Astrocyte (in vitro differentiated cells and primary cell): ENCODE results near the gene GPR180. TPM values are rescaled to one million over a fixed set of nuclear protein-coding genes. Genes with fewer than 3 reads are reported as not detected.

ENCODE experiments used
- DNase-seq: peaks from one replicate; pipeline ENCODE4 v3.0.0-alpha.2; 2010; ENCODE audit warnings: low read depth
- FAIRE-seq: peaks from 2 replicates; lab custom pipeline; 2011; peaks lifted over from hg19 to GRCh38; lab: Jason Lieb, UNC
- H2AFZ ChIP-seq: 2 replicates; pipeline ENCODE4 v1.6.0; 2012; ENCODE audit warnings: low read depth, low read length, inconsistent platforms
- H3K27ac ChIP-seq: 2 replicates; pipeline ENCODE4 v1.5.1; 2011; ENCODE audit warnings: low read depth, low read length, inconsistent platforms
- H3K27me3 ChIP-seq: 2 replicates; pipeline ENCODE4 v1.6.0; 2011; ENCODE audit warnings: low read length, inconsistent platforms; ENCODE audit not compliant: insufficient read depth
- H3K36me3 ChIP-seq: 2 replicates; pipeline ENCODE4 v1.5.1; 2011; ENCODE audit warnings: low read length, inconsistent platforms; ENCODE audit not compliant: insufficient read depth
- H3K4me1 ChIP-seq: 2 replicates; pipeline ENCODE4 v1.5.1; 2011; ENCODE audit warnings: low read length, inconsistent platforms; ENCODE audit not compliant: insufficient read depth
- H3K4me2 ChIP-seq: 2 replicates; pipeline ENCODE4 v1.6.0; 2012; ENCODE audit warnings: low read length, inconsistent platforms
- H3K4me3 ChIP-seq: 2 replicates; pipeline ENCODE4 v1.5.1; 2011; ENCODE audit warnings: low read depth, mild to moderate bottlenecking, low read length, inconsistent platforms; ENCODE audit not compliant: insufficient read depth
- H3K79me2 ChIP-seq: 2 replicates; pipeline ENCODE4 v1.6.0; 2012; ENCODE audit warnings: mild to moderate bottlenecking, low read length, inconsistent platforms; ENCODE audit not compliant: insufficient read depth
- H3K9ac ChIP-seq: 2 replicates; pipeline ENCODE4 v1.6.0; 2012; ENCODE audit warnings: mild to moderate bottlenecking, low read length, inconsistent platforms
- H3K9me3 ChIP-seq: 2 replicates; pipeline ENCODE4 v1.5.1; 2012; ENCODE audit warnings: low read depth, mild to moderate bottlenecking, low read length, inconsistent platforms; ENCODE audit not compliant: insufficient read depth
- H4K20me1 ChIP-seq: 2 replicates; pipeline ENCODE4 v1.6.0; 2012; ENCODE audit warnings: low read length, inconsistent platforms; ENCODE audit not compliant: insufficient read depth
- H3K27ac Mint-ChIP-seq: one replicate; pipeline ENCODE4 v1.8.0; 2021; ENCODE audit warnings: mild to moderate bottlenecking, mixed read lengths; ENCODE audit not compliant: unreplicated experiment
- H3K27me3 Mint-ChIP-seq: one replicate; pipeline ENCODE4 v1.8.0; 2021; ENCODE audit warnings: low read depth, mixed read lengths; ENCODE audit not compliant: unreplicated experiment
- H3K36me3 Mint-ChIP-seq: one replicate; pipeline ENCODE4 v1.8.0; 2021; ENCODE audit warnings: low read depth, mixed read lengths; ENCODE audit not compliant: unreplicated experiment
- H3K4me1 Mint-ChIP-seq: one replicate; pipeline ENCODE4 v1.8.0; 2021; ENCODE audit warnings: low read depth, mixed read lengths; ENCODE audit not compliant: unreplicated experiment
- H3K4me3 Mint-ChIP-seq: one replicate; pipeline ENCODE4 v1.8.0; 2021; ENCODE audit warnings: mild to moderate bottlenecking, moderate library complexity, mixed read lengths; ENCODE audit not compliant: unreplicated experiment
- H3K9me3 Mint-ChIP-seq: one replicate; pipeline ENCODE4 v1.8.0; 2021; ENCODE audit warnings: mild to moderate bottlenecking, mixed read lengths; ENCODE audit not compliant: unreplicated experiment
- CTCF ChIP-seq: IDR thresholded peaks from 2 replicates; pipeline ENCODE4 v1.5.1; 2011; ENCODE audit warnings: low read depth, mild to moderate bottlenecking, inconsistent platforms, low read length, moderate library complexity; ENCODE audit not compliant: insufficient read depth
- EZH2 ChIP-seq: IDR thresholded peaks from 2 replicates; pipeline ENCODE4 v1.6.1; 2012; ENCODE audit warnings: mild to moderate bottlenecking, low read length, inconsistent platforms; ENCODE audit not compliant: insufficient read depth
- total RNA-seq: library from RNA; stranded (reverse); gene quantifications from 2 replicates; pipeline ENCODE4 v1.2.1, GENCODE V29; 2021

GPR180 gene
- total RNA-seq, 1 donor from 2014 or later, result 10.0 TPM

- no peak for FAIRE-seq
Measured at GRCh38 chr13:94560116-94560515, 41.5 kb upstream of the GPR180 start.

GRCh38 chr13:94561126-94561525 is 40.5 kb upstream of the GPR180 start:
- Histone ChIP-seq H3K79me2 (no peaks in the 10 kb centered on the region), H4K20me1 (no peaks in the 10 kb centered on the region), H3K27me3 (no peaks in the 10 kb centered on the region), H3K36me3 (no peaks in the 10 kb centered on the region), H2AFZ (no peak overlapping the region), H3K9ac (no peak overlapping the region), H3K27ac (no peak overlapping the region), H3K4me1 (no peaks in the 10 kb centered on the region), H3K4me3 (no peak overlapping the region), H3K4me2 (no peak overlapping the region), H3K9me3 (no peaks in the 10 kb centered on the region)
- H3K27me3 Mint-ChIP-seq, result no peaks in the 10 kb centered on the region
- H3K27ac Mint-ChIP-seq, result no peak overlapping the region
- DNase-seq (no peak), FAIRE-seq (no peak)
- no peaks in the 10 kb centered on the region for H3K4me1 Mint-ChIP-seq
- TF ChIP-seq EZH2 (no peak), CTCF (no peak)
- no peak overlapping the region for H3K4me3 Mint-ChIP-seq
- no peaks in the 10 kb centered on the region for H3K9me3 Mint-ChIP-seq
- peaks cover 6% of the 10 kb centered on the region for H3K36me3 Mint-ChIP-seq

More at GRCh38 chr13:94560116-94560515, 41.5 kb upstream of the GPR180 start:
- Mint-ChIP-seq H3K27ac (no peak overlapping the region), H3K27me3 (no peaks in the 10 kb centered on the region), H3K4me3 (no peak overlapping the region), H3K36me3 (peaks cover 6% of the 10 kb centered on the region), H3K9me3 (no peaks in the 10 kb centered on the region), H3K4me1 (no peaks in the 10 kb centered on the region)
- Histone ChIP-seq H3K4me1 (no peaks in the 10 kb centered on the region), H3K36me3 (no peaks in the 10 kb centered on the region), H3K27me3 (no peaks in the 10 kb centered on the region), H2AFZ (no peak overlapping the region), H3K27ac (no peak overlapping the region), H4K20me1 (no peaks in the 10 kb centered on the region), H3K79me2 (no peaks in the 10 kb centered on the region), H3K9ac (no peak overlapping the region), H3K4me3 (no peak overlapping the region), H3K9me3 (no peaks in the 10 kb centered on the region), H3K4me2 (no peak overlapping the region)
- DNase-seq, result no peak
- TF ChIP-seq CTCF (no peak), EZH2 (no peak)

GRCh38 chr13:94567581-94567980 is 34.1 kb upstream of the GPR180 start:
- H3K9me3 Mint-ChIP-seq, result no peaks in the 10 kb centered on the region
- no peak for TF ChIP-seq CTCF
- TF ChIP-seq EZH2, result no peak
- H3K36me3 ChIP-seq, result peaks cover 11% of the 10 kb centered on the region
- no peak for DNase-seq
- no peak for FAIRE-seq
- no peaks in the 10 kb centered on the region for H3K4me1 Mint-ChIP-seq
- H2AFZ ChIP-seq, result no peak overlapping the region
- H3K9me3 ChIP-seq, result no peaks in the 10 kb centered on the region
- no peaks in the 10 kb centered on the region for H3K27me3 Mint-ChIP-seq
- peaks cover 21% of the 10 kb centered on the region for H3K36me3 Mint-ChIP-seq
- H3K79me2 ChIP-seq, result no peaks in the 10 kb centered on the region
- no peaks in the 10 kb centered on the region for H3K27me3 ChIP-seq
- no peaks in the 10 kb centered on the region for H3K4me1 ChIP-seq
- H3K4me2 ChIP-seq, result no peak overlapping the region
- H3K4me3 Mint-ChIP-seq, result no peak overlapping the region
- no peaks in the 10 kb centered on the region for H4K20me1 ChIP-seq
- no peak overlapping the region for H3K9ac ChIP-seq
- H3K27ac ChIP-seq, result no peak overlapping the region
- H3K4me3 ChIP-seq, result no peak overlapping the region
- no peak overlapping the region for H3K27ac Mint-ChIP-seq
